Endothelial cell of umbilical vein (primary cell): ENCODE measurements around the gene FIG4. TPM values are rescaled to one million over a fixed set of nuclear protein-coding genes. Genes with fewer than 3 reads are reported as not detected.
"Not testable (repeated sequence)": the region's sequence is repeated elsewhere in the genome, so short reads cannot be mapped to it uniquely, and the experiment has no call there.

Experiments used
- BruUV-seq: library from RNA; stranded (reverse); fragments of 400-500 nt; replicated peaks from 2 replicates; lab custom pipeline; 2021; lab: Mats Ljungman, UMichigan
- CTCF ChIA-PET: fragments of 300-600, 350-600 bp; sonication (Branson Sonifier 250); formaldehyde crosslinking; loops from one replicate; lab custom pipeline; 2021; ENCODE audit warnings: antibody characterized with exemption, inconsistent platforms; lab: Charles Lee
- POLR2A ChIA-PET: fragments of 300-600, 350-600 bp; sonication (Branson Sonifier 250); formaldehyde crosslinking; loops from one replicate; lab custom pipeline; 2021; ENCODE audit warnings: antibody characterized with exemption, inconsistent platforms; lab: Charles Lee
- DNase-seq: peaks from one replicate; pipeline ENCODE4 v3.0.0-alpha.2; 2011; ENCODE audit warnings: low read depth, low spot score
- FAIRE-seq: peaks from 2 replicates; lab custom pipeline; 2011; peaks lifted over from hg19 to GRCh38; lab: Jason Lieb, UNC
- H2AFZ ChIP-seq: 2 replicates; pipeline ENCODE4 v1.6.0; 2012; ENCODE audit warnings: low read depth, low read length, control low read depth, inconsistent platforms
- H3K27ac ChIP-seq: 2 replicates; pipeline ENCODE4 v1.5.1; 2011; ENCODE audit warnings: low read depth, mild to moderate bottlenecking, control low read depth, low read length, moderate library complexity; ENCODE audit not compliant: insufficient read depth
- H3K27me3 ChIP-seq, 2 experiments: 2 replicates each; pipeline versions ENCODE4 v1.6.0 to v1.6.1; 2011; ENCODE audit warnings: low read length in 2 of 2, mixed read lengths in 1 of 2; ENCODE audit not compliant: control insufficient read depth in 2 of 2, insufficient read depth in 2 of 2
- H3K36me3 ChIP-seq, 2 experiments: 2 replicates in 1 of 2; 3 replicates in 1 of 2; pipeline ENCODE4 v1.5.1; 2011; ENCODE audit warnings: low read length in 2 of 2, mild to moderate bottlenecking in 1 of 2, moderate library complexity in 1 of 2; ENCODE audit not compliant: control insufficient read depth in 2 of 2, insufficient read depth in 2 of 2; ENCODE audit errors: extremely low read depth in 1 of 2
- H3K4me1 ChIP-seq: 3 replicates; pipeline ENCODE4 v1.5.1; 2011; ENCODE audit warnings: mild to moderate bottlenecking, low read length; ENCODE audit not compliant: control insufficient read depth, insufficient read depth; ENCODE audit errors: extremely low read depth
- H3K4me2 ChIP-seq: 2 replicates; pipeline ENCODE4 v1.6.1; 2011; ENCODE audit warnings: low read length, control low read depth, mixed read lengths; ENCODE audit not compliant: insufficient read depth
- H3K4me3 ChIP-seq, 3 experiments: fragments of 200-600 bp in 1 of 3; sonication (generic), shearing (Covaris generic) in 1 of 3; replicated peaks in 1 of 3; 2 replicates each; pipeline ENCODE4 v1.5.1; 2011 to 2016; ENCODE audit warnings: control low read depth in 3 of 3, low read length in 3 of 3, mild to moderate bottlenecking in 2 of 3, inconsistent platforms in 1 of 3, low read depth in 1 of 3, moderate library complexity in 1 of 3; ENCODE audit not compliant: insufficient read depth in 1 of 3
- H3K79me2 ChIP-seq: 2 replicates; pipeline ENCODE4 v1.6.0; 2012; ENCODE audit warnings: low read length, inconsistent platforms; ENCODE audit not compliant: control insufficient read depth, insufficient read depth
- H3K9ac ChIP-seq: replicated peaks from 2 replicates; pipeline ENCODE3; 2011; ENCODE audit warnings: low read length, control low read depth; ENCODE audit not compliant: insufficient read depth; ENCODE audit errors: extremely low read depth
- H3K9me1 ChIP-seq: replicated peaks from 3 replicates; pipeline ENCODE4 v1.6.0; 2011; ENCODE audit warnings: mild to moderate bottlenecking, low read length; ENCODE audit not compliant: control insufficient read depth, insufficient read depth; ENCODE audit errors: extremely low read depth
- H3K9me3 ChIP-seq: replicated peaks from 2 replicates; pipeline ENCODE4 v1.5.1; 2012; ENCODE audit warnings: low read length, inconsistent platforms; ENCODE audit not compliant: control insufficient read depth, insufficient read depth
- H4K20me1 ChIP-seq: replicated peaks from 2 replicates; pipeline ENCODE3; 2011; ENCODE audit warnings: mild to moderate bottlenecking, low read length; ENCODE audit not compliant: control insufficient read depth, insufficient read depth; ENCODE audit errors: extremely low read depth
- EZH2 ChIP-seq: IDR thresholded peaks from 2 replicates; pipeline ENCODE4 v1.6.1; 2012; ENCODE audit warnings: borderline replicate concordance, low read depth, mild to moderate bottlenecking, moderate library complexity, low read length, inconsistent platforms; ENCODE audit not compliant: severe bottlenecking
- dilution Hi-C: fragments of 300-500 bp; cut with MboI; formaldehyde crosslinking; loops from one replicate; pipeline ENCODE4 v1.15.0; 2019; ENCODE audit warnings: low sequenced_read_pairs; ENCODE audit not compliant: extremely low pct_ligation_motif_present
- intact Hi-C: fragments of 100-400 bp; cut with micrococcal nuclease; formaldehyde crosslinking; loops from one replicate; pipeline ENCODE4 v1.10.0; 2022
- polyA plus RNA-seq, 4 experiments: library from polyadenylated mRNA; depleted of rRNA in 3 of 4; stranded (reverse) in 3 of 4; unstranded in 1 of 4; fragments of >200 nt; gene quantifications; 2 replicates each; pipeline versions ENCODE4 v1.2.1 to v1.2.3, GENCODE V29; 2011 to 2012; ENCODE audit warnings: missing spikeins in 1 of 4
- total RNA-seq: library from RNA; stranded (reverse); gene quantifications from 2 replicates; pipeline ENCODE4 v1.2.3, GENCODE V29; 2021

FIG4 gene
- total and polyA plus RNA-seq, 2 donors (not counting 3 experiments of a cell fraction or from before 2014, with no cell fraction given) = 7.9 to 12.2 TPM

- H2AFZ ChIP-seq, H3K4me2 ChIP-seq, POLR2A ChIA-PET, intact Hi-C loops, H3K4me3 ChIP-seq, H3K27ac ChIP-seq, H3K9me3 ChIP-seq, DNase-seq, H3K27me3 ChIP-seq, FAIRE-seq, dilution Hi-C loops, H3K4me1 ChIP-seq, H3K9me1 ChIP-seq, BruUV-seq, H4K20me1 ChIP-seq, H3K9ac ChIP-seq, H3K79me2 ChIP-seq, H3K36me3 ChIP-seq: not testable (repeated sequence)
- CTCF ChIA-PET = interaction anchor here (1.2 to 1.3 kb wide), 2 partner anchors 26 to 361 kb away, joined by 3 to 4 read pairs; no protein-coding TSS in a partner anchor
These were observed 12.2 kb upstream of the FIG4 start for GRCh38 chr6:109678661-109679505.

DNA sequence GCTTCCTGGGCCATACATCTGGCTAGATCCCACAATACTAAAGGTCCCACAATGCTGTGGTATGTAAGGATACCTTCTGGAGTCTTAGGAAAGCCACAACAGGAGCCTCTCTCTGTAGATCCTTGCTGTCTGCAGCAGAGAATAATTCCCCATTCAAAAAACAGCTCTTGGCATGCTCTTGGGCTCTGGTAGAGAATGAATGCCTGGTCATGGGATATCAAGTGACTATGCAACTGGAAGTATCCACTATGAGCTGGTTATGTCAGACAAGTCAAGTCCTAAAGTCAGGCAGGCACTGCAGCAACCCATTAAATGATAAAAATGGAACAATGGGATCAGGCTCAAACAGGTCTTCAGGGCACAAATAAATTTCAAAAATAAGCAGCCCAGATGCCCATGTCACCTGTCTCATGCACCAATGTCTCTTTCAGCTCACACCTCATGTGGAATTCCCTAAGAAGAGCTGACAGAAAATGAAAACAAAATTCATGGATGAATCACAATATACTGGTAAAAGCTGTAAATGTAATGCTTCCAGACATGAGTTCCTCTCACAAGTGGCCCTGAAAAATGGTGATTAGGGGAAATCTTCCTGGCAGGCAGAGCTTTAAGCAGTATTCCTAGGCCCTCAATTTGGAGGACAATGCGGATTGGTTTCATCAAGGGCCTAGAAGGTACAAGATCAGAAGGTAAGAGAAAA is 4.4 kb upstream of the FIG4 start:
- H3K4me1 ChIP-seq = peaks cover 7% of the 10 kb centered on the region
- TF ChIP-seq EZH2 = no peak
- no peaks in the 10 kb centered on the region for H3K9me3 ChIP-seq
- no peaks in the 10 kb centered on the region for H3K9me1 ChIP-seq
- DNase-seq (no peak), FAIRE-seq (no peak)
- peak overlapping the region; percentile 65 for H2AFZ ChIP-seq
- no peaks in the 10 kb centered on the region for H3K36me3 ChIP-seq
- no TSS peak for BruUV-seq
- no peak overlapping the region for H3K9ac ChIP-seq
- POLR2A ChIA-PET = no interaction called here
- no peak overlapping the region for H3K27ac ChIP-seq
- CTCF ChIA-PET = interaction anchor here (1.4 to 2.9 kb wide), 3 partner anchors 18 to 353 kb away, joined by 3 to 9 read pairs (median 4); no protein-coding TSS in a partner anchor
- intact Hi-C loops = no loop called here
- no peak overlapping the region for H3K4me3 ChIP-seq
- no peaks in the 10 kb centered on the region for H3K79me2 ChIP-seq
- no peaks in the 10 kb centered on the region for H4K20me1 ChIP-seq
- dilution Hi-C loops = no loop called here
- H3K27me3 ChIP-seq = no peaks in the 10 kb centered on the region
- H3K4me2 ChIP-seq = no peak overlapping the region
